CD4-positive, alpha-beta T cell treated with Interleukin-1 beta for 1 hour (primary cell): ENCODE data around the gene ZMYND8.
A peak's percentile ranks its signal among the peaks of the same experiment; 100 is the strongest.

Source experiments
- DNase-seq, 2 donors: peaks; one replicate each; pipeline ENCODE4 v3.0.0-alpha.2; 2020 to 2022

The ZMYND8 gene

GRCh38 chr20:47332381-47333206 lies 23.9 kb downstream of the ZMYND8 start:
- no peak for DNase-seq

- DNase-seq: no peak
Measured at GRCh38 chr20:47330933-47331708, 25.4 kb downstream of the ZMYND8 start.

- no peak for DNase-seq
Measured at GRCh38 chr20:47330071-47330470, 26.4 kb downstream of the ZMYND8 start.

- DNase-seq: no peak
Measured at GRCh38 chr20:47328129-47328528, 28.4 kb downstream of the ZMYND8 start.

GRCh38 chr20:47327711-47328110 lies 28.8 kb downstream of the ZMYND8 start:
- DNase-seq: no peak

GRCh38 chr20:47326658-47327268 lies 29.7 kb downstream of the ZMYND8 start:
- no peak for DNase-seq

- DNase-seq: no peak
Measured at GRCh38 chr20:47325242-47325641, 31.3 kb downstream of the ZMYND8 start.

GRCh38 chr20:47320990-47321805 lies 35.3 kb downstream of the ZMYND8 start:
- no peak for DNase-seq

- no peak for DNase-seq
Measured at GRCh38 chr20:47319517-47320252, 36.8 kb downstream of the ZMYND8 start.

GRCh38 chr20:47318586-47319516 lies 37.6 kb downstream of the ZMYND8 start:
- peak in 1 of 2 donors; percentile 6 for DNase-seq

GRCh38 chr20:47318027-47318585 lies 38.4 kb downstream of the ZMYND8 start:
- no peak for DNase-seq

GRCh38 chr20:47317127-47317895 lies 39.2 kb downstream of the ZMYND8 start:
- peak; percentile 30 to 51 for DNase-seq

GRCh38 chr20:47316776-47317126 lies 39.7 kb downstream of the ZMYND8 start:
- DNase-seq: no peak

GRCh38 chr20:47315339-47316056 lies 41.0 kb downstream of the ZMYND8 start:
- DNase-seq: no peak

GRCh38 chr20:47314647-47315338 lies 41.7 kb downstream of the ZMYND8 start:
- DNase-seq: no peak

- no peak for DNase-seq
Measured at GRCh38 chr20:47311967-47312681, 44.4 kb downstream of the ZMYND8 start.

GRCh38 chr20:47311211-47311610 lies 45.3 kb downstream of the ZMYND8 start:
- no peak for DNase-seq

GRCh38 chr20:47310729-47311128 lies 45.8 kb downstream of the ZMYND8 start:
- DNase-seq: no peak
